SIG-M5 (cell line): Measurements from ENCODE around the gene MYO7A.

Experiments
- DNase-seq: peaks from one replicate; lab custom pipeline; 2025; lab: John Stamatoyannopoulos, UW

The MYO7A gene

GRCh38 chr11:77127920-77128691 is at the start of gene MYO7A:
Gene MYO7A, plus strand, starts transcription at chr11:77128246. Its CDS starts 2,389 bp downstream, at chr11:77130635.
- DNase-seq, result no peak

- DNase-seq, result no peak
These were observed 48.4 kb upstream of the MYO7A start for GRCh38 chr11:77079666-77080065.

- DNase-seq, result no peak
These were observed 47.3 kb upstream of the MYO7A start for GRCh38 chr11:77080643-77081210.

- no peak for DNase-seq
These were observed 46.6 kb upstream of the MYO7A start for GRCh38 chr11:77081381-77081851.

- no peak for DNase-seq
These were observed 45.8 kb upstream of the MYO7A start for GRCh38 chr11:77081976-77082836.

- DNase-seq, result no peak
These were observed 45.0 kb upstream of the MYO7A start for GRCh38 chr11:77082838-77083565.

- no peak for DNase-seq
These were observed 44.3 kb upstream of the MYO7A start for GRCh38 chr11:77083566-77084245.

- DNase-seq, result no peak
These were observed 43.4 kb upstream of the MYO7A start for GRCh38 chr11:77084581-77085191.

- DNase-seq, result no peak
These were observed 42.4 kb upstream of the MYO7A start for GRCh38 chr11:77085652-77086051.

- DNase-seq, result no peak
These were observed 41.2 kb upstream of the MYO7A start for GRCh38 chr11:77086521-77087472.

GRCh38 chr11:77087723-77088225 is 40.3 kb upstream of the MYO7A start:
- no peak for DNase-seq

- no peak for DNase-seq
These were observed 39.6 kb upstream of the MYO7A start for GRCh38 chr11:77088236-77089003.

- DNase-seq, result no peak
These were observed 39.0 kb upstream of the MYO7A start for GRCh38 chr11:77089004-77089545.

GRCh38 chr11:77090046-77090372 is 38.0 kb upstream of the MYO7A start:
- DNase-seq, result no peak

- no peak for DNase-seq
These were observed 37.5 kb upstream of the MYO7A start for GRCh38 chr11:77090373-77091111.

- no peak for DNase-seq
These were observed 36.7 kb upstream of the MYO7A start for GRCh38 chr11:77091146-77091940.

- no peak for DNase-seq
These were observed 35.7 kb upstream of the MYO7A start for GRCh38 chr11:77092382-77092781.
